GM18517 (cell line): Measurements from ENCODE around the gene SIGLEC5.
"Not testable (repeated sequence)": the region's sequence is repeated elsewhere in the genome, so short reads cannot be mapped to it uniquely, and the experiment has no call there.

Source experiments
- ATAC-seq: cut with Tn5 transposase; IDR thresholded peaks from one replicate; pipeline ENCODE4 v1.9.1; 2021; ENCODE audit warnings: mild to moderate bottlenecking, moderate library complexity; ENCODE audit not compliant: unreplicated experiment

SIGLEC5 gene, protein sequence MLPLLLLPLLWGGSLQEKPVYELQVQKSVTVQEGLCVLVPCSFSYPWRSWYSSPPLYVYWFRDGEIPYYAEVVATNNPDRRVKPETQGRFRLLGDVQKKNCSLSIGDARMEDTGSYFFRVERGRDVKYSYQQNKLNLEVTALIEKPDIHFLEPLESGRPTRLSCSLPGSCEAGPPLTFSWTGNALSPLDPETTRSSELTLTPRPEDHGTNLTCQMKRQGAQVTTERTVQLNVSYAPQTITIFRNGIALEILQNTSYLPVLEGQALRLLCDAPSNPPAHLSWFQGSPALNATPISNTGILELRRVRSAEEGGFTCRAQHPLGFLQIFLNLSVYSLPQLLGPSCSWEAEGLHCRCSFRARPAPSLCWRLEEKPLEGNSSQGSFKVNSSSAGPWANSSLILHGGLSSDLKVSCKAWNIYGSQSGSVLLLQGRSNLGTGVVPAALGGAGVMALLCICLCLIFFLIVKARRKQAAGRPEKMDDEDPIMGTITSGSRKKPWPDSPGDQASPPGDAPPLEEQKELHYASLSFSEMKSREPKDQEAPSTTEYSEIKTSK

DNA sequence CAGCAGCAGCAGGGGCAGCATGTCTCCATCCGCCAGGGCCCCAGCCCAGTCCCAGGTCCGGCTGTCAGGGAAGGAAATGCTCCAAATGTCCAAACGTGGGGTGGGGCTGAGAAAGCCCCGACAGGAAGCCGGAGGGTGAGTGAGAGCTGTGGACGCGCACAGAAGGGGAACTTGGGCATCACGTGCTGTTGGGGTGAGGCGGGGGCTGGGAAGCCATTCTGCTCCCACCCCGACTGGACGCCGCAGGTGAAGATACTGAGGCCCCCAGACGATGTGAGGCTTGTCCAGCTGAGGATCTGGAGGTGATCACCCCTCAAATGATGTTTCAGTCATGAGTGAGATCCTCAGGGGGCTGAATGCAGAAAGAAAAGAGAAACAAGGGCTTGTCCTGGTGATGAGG, at the start of gene SIGLEC5:
Gene SIGLEC5, minus strand, starts transcription at position 87 of the 400 bp plus-strand sequence. Its CDS starts 66 bp downstream, at position 21.
- ATAC-seq, result not testable (repeated sequence)

DNA sequence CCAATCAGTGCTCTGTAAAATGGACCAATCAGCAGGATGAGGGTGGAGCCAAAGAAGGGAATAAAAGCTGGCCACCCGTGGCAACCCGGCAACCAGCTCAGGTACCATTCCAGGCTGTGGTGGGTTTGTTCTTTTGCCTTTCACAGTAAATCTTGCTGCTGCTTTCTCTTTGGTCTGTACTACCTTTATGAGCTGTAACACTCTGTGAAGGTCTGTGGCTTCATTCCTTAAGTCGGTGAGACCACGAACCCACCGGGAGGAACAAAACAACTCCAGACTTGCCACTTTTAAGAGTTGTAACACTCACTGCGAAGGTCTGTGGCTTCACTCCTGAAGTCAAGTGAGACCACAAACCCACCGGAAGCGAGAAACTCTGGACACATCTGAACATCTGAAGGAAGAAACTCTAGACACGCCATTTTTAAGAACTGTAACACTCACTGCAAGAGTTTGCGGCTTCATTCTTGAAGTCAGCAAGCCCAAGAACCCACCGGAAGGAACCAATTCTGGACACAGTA, 46.4 kb upstream of the SIGLEC5 start:
- no peak for ATAC-seq

DNA sequence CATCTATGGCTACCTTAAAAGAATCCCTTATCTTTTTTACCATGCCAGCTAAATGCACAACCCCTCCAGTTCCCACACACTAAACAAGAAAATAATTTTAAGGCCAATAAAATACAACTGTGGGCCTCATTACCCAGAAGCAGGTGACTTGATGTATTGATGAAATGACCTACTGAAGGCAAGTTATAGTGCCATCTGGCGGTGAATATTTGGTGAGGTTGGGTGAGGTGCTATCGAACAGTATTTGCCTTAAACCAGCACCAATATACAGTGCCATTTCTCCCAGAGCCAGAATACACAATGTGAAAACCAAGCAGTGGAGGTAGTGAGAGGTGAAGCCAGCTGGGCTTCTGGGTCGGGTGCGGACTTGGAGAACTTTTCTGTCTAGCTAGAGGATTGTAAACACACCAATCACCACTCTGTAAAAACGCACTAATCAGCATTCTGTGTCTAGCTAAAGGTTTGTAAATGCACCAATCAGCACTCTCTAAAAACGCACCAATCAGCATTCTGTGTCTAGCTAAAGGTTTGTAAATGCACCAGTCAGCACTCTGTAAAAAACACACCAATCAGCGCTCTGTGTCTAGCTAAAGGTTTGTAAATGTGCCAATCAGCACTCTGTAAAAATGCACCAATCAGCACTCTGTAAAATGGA, 45.8 kb upstream of the SIGLEC5 start:
- ATAC-seq, result not testable (repeated sequence)

DNA sequence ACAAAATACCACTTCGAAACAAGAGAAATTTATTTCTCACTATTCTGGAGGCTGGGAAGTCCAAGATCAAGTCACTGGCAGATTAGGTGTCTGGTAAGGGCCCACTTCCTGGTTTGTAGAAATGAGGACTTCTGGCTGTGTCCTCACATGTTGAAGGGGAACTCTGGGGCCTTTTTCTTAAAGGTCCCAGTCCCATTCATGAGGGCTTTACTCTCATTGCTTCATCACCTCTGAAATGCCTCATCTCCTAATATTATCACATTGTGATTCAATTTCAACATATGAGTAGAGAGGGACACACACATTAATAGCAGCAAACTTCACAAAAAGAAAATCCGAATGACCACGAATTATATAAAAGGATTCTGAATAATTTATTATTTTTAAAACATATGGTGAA, 38.0 kb upstream of the SIGLEC5 start:
- no peak for ATAC-seq

- ATAC-seq, result no peak
Observed at GRCh38 chr19:51664997-51665396, 34.8 kb upstream of the SIGLEC5 start.

DNA sequence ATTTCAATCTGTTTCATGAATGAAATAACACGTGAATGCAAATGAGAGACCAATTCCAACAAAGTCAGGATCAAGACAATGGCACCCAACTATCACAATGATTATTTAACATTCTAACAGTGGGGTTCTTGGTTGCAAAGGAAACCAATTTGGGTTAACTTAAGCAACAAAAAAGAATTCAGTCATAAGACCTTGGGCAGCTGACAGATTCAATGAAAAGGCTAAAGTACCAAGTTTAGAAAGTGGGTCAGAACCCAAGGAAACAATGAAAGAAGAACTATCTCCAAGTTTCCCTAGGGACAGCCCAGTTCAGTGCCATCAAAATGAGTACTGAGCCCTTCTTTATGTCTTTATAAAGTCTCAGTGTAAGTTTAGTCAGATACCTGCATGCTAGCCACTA, 33.9 kb upstream of the SIGLEC5 start:
- ATAC-seq, result no peak

- ATAC-seq, result no peak
Observed at GRCh38 chr19:51663650-51664049, 33.4 kb upstream of the SIGLEC5 start.

- no peak for ATAC-seq
Observed at GRCh38 chr19:51660975-51661600, 30.9 kb upstream of the SIGLEC5 start.

DNA sequence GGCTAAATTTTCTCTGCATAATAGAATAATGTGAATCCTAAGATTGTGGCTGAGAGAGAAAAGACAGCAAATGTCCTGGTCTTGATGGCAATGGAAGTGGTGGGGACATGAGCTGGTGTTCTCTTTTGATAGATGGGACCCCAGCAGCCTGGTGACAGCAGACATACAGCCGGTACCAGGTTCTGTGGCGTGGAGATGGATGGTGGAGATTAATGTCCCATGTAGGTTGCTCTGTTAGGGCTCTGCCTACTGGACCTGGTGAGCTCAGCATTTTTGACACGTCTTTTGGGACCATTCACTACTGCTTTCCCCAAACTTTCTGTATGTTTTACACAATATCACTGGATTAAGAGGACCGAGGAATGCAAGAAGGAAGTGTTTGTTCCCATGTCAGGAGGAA, 24.6 kb upstream of the SIGLEC5 start:
- ATAC-seq, result no peak

GRCh38 chr19:51653162-51653561, 23.0 kb upstream of the SIGLEC5 start:
- no peak for ATAC-seq

DNA sequence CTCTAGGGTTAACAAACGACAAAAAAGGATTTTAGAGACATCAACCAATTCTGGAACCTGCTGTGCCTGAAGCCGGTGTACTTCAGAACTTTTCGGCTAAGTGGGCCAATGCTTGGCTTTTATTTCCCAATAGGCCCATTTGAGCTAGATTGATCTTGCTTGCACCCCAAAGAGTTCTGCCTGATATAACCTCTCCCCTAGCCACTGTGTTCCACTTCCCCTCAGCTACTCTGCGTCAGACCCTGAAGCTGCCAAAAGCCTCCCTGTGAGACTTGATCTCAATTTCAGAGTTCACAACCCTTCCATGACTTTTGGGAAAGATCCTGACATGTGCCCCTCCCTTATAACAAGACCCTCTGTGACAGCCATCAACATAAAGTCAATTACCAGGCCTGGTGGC, 22.1 kb upstream of the SIGLEC5 start:
- ATAC-seq, result no peak

DNA sequence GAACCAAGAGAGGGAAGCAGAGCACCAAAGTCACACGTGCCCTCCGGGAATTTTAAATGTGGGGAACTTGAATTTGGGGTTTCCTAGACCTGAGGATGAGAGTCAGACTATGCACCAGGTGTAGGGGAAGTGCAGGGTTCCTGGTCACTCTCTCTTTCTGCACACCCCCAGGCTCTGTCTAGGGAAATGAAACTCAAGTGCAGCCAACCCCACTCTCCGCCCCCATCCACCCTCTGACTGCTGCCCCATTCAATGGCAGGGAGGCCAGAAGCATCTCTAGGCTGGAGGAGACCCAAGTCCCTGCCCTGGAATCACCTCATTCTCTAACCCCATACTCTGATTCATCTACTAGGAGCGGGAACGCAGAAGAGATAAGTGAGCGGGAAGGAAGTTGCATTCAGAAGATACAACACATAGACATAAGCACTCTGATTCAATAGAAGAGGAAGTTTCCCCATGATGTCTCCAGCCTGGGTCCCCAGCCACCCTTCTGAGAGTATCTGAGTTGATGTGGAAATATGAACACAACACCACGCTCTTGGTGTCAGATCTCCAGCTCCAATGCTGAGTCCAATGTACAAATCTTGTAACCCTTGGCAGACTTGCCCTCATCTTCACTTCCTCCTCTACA, 21.1 kb upstream of the SIGLEC5 start:
- ATAC-seq, result no peak

DNA sequence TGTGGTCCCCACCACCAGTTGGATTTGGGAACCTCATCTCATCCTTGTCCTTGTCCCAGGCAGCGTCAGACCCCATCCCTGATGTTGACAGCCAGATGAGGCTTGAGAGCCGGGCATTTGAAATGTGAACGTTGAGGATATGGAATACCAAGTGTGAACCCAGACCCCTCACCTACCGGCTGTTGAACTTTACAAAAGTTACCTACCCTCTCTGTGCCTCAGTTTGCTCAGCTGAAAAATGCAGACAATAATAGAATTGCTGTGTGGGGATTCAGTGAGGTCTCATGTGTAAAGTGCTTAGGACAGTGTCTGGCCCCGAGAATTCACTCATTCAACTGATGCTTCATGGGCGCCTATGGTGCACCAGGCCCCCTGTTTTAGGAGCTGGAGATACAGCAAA, 17.1 kb upstream of the SIGLEC5 start:
- no peak for ATAC-seq

GRCh38 chr19:51646730-51647129, 16.5 kb upstream of the SIGLEC5 start, which contains the start of gene SIGLEC14:
TSS of gene SIGLEC14 (minus strand) at chr19:51646825. CDS start at chr19:51646759, 66 bp downstream.
- not testable (repeated sequence) for ATAC-seq

- ATAC-seq, result no peak
Observed at GRCh38 chr19:51644636-51645271, 14.6 kb upstream of the SIGLEC5 start.

GRCh38 chr19:51641648-51642047, 11.4 kb upstream of the SIGLEC5 start:
- no peak for ATAC-seq

GRCh38 chr19:51640386-51640785, 10.2 kb upstream of the SIGLEC5 start:
- no peak for ATAC-seq

GRCh38 chr19:51639916-51640315, 9.7 kb upstream of the SIGLEC5 start:
- ATAC-seq, result no peak

GRCh38 chr19:51637362-51637978, 7.3 kb upstream of the SIGLEC5 start:
- no peak for ATAC-seq

- no peak for ATAC-seq
Observed at GRCh38 chr19:51632126-51632525, 1.9 kb upstream of the SIGLEC5 start.
